NCI-H2227 treated with DMSO at 0.1 percent for 48 hours (cell line): Measurements from ENCODE around the gene GAMT.
"Not testable (repeated sequence)": the region's sequence is repeated elsewhere in the genome, so short reads cannot be mapped to it uniquely, and the experiment has no call there.

Experiments used
- DNase-seq: peaks from one replicate; lab custom pipeline; 2025; lab: John Stamatoyannopoulos, UW

GAMT gene

GRCh38 chr19:1433119-1434039, 32.0 kb upstream of the GAMT start:
- no peak for DNase-seq

DNA sequence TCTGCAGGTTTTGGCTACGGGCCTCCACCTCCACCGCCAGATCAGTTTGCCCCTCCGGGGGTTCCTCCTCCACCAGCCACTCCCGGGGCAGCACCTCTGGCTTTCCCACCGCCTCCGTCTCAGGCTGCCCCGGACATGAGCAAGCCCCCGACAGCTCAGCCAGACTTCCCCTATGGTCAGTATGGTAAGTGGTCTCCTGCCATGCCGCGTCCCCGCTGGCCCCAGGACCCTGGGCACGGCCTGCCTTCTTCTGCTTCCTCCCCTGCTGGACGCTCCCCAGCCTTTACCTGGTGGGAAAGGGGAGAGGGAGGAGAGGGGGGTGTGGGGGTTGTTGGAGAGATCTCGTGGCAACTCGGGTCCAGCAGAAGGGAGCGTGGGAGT, 31.2 kb upstream of the GAMT start:
- no peak for DNase-seq

- no peak for DNase-seq
These were observed 30.6 kb upstream of the GAMT start for GRCh38 chr19:1431759-1432506.

- no peak for DNase-seq
These were observed 28.9 kb upstream of the GAMT start for GRCh38 chr19:1430246-1430645.

- DNase-seq = no peak
These were observed 28.4 kb upstream of the GAMT start for GRCh38 chr19:1429750-1430149.

DNA sequence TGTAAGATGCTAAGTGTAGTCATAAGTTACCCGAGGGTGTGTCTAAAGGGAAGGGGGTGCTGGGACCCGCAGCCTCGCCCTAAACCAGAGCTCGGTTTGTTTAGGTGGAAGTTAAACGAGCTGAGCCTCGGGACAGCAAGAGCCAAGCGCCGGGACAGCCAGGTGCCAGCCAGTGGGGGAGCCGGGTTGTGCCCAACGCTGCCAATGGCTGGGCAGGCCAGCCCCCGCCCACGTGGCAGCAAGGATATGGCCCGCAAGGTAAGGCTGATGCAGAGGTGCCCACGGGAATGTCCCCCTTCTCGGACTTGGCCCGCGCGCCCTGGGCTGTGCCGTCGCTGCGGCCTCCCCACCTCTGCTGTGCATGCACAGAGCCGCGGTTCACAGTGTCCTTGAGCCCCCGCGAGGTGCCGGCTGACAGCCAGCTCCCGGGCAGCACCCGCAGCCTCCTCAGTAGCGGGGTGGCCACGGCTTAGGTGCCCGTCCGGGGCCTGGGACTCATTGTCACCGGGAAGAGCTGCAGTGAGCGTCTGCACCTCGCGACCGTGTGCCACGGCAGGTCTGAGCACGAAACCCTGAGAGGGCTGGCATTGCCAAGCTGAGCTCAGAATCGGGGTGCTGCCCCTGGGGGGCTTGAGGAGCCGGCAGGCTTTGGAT, 27.5 kb upstream of the GAMT start:
- no peak for DNase-seq

- DNase-seq = no peak
These were observed 26.0 kb upstream of the GAMT start for GRCh38 chr19:1427221-1427920.

DNA sequence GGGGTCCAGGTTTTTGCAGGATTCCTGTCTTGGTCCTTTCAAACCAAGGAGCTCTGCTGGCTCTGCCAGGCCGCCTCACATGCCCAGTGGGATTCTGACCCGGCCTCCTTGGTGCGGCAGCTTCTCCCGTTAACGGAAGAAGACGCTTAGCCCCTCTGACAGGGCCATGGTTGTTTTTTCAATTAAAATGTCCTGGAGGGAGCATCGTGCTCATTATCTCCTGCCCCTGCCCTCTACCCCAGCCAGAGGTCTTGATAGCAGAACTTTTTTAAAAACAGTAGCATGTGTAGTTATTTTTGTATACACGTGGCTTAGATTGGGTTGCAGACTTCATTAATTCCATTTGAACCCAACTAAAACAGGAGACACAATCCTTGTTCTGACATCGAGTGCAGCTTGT, 25.4 kb upstream of the GAMT start:
- DNase-seq = no peak

- no peak for DNase-seq
These were observed 24.6 kb upstream of the GAMT start for GRCh38 chr19:1425902-1426301.

- no peak for DNase-seq
These were observed 23.9 kb upstream of the GAMT start for GRCh38 chr19:1425102-1425837.

- DNase-seq = no peak
These were observed 23.0 kb upstream of the GAMT start for GRCh38 chr19:1424192-1424955.

- DNase-seq = no peak
These were observed 22.3 kb upstream of the GAMT start for GRCh38 chr19:1423436-1424191.

GRCh38 chr19:1422943-1423342, 21.6 kb upstream of the GAMT start:
- DNase-seq = no peak

GRCh38 chr19:1422360-1422759, 21.0 kb upstream of the GAMT start:
- no peak for DNase-seq

- no peak for DNase-seq
These were observed 20.6 kb upstream of the GAMT start for GRCh38 chr19:1421958-1422305.

- no peak for DNase-seq
These were observed 20.0 kb upstream of the GAMT start for GRCh38 chr19:1421218-1421957.

GRCh38 chr19:1420590-1420989, 19.2 kb upstream of the GAMT start:
- DNase-seq = no peak

- not testable (repeated sequence) for DNase-seq
These were observed 18.7 kb upstream of the GAMT start for GRCh38 chr19:1420085-1420484.
